H9 (cell line): ENCODE measurements around the gene KRT39. TPM values are rescaled to one million over a fixed set of nuclear protein-coding genes. Genes with fewer than 3 reads are reported as not detected.

ENCODE experiments used
- DNase-seq: peaks from one replicate; pipeline ENCODE4 v3.0.0-alpha.2; 2017
- H2AFZ ChIP-seq: one replicate; pipeline ENCODE4 v1.6.1; 2013; ENCODE audit warnings: mild to moderate bottlenecking, low read length, control low read depth, moderate library complexity
- H2AK5ac ChIP-seq: 2 replicates; pipeline ENCODE4 v1.6.1; 2013; ENCODE audit warnings: low read length, control low read depth, mixed read lengths; ENCODE audit not compliant: insufficient read length
- H2BK120ac ChIP-seq: one replicate; pipeline ENCODE4 v1.6.1; 2013; ENCODE audit warnings: low read depth, mild to moderate bottlenecking, low read length, control low read depth, inconsistent platforms; ENCODE audit not compliant: poor library complexity, severe bottlenecking
- H2BK12ac ChIP-seq: 2 replicates; pipeline ENCODE4 v1.6.1; 2013; ENCODE audit warnings: low read length, control low read depth, mixed read lengths, low read depth; ENCODE audit not compliant: insufficient read length
- H2BK15ac ChIP-seq: 2 replicates; pipeline ENCODE4 v1.6.1; 2013; ENCODE audit warnings: low read depth, low read length, control low read depth
- H2BK20ac ChIP-seq: one replicate; pipeline ENCODE4 v1.6.1; 2013; ENCODE audit warnings: low read depth, mild to moderate bottlenecking, low read length, control low read depth, inconsistent platforms; ENCODE audit not compliant: poor library complexity, severe bottlenecking
- H2BK5ac ChIP-seq: 2 replicates; pipeline ENCODE4 v1.6.1; 2013; ENCODE audit warnings: low read length, control low read depth, mixed read lengths; ENCODE audit not compliant: insufficient read length
- H3K14ac ChIP-seq: 2 replicates; pipeline ENCODE4 v1.6.1; 2013; ENCODE audit warnings: low read length, control low read depth; ENCODE audit not compliant: insufficient read depth
- H3K18ac ChIP-seq: 2 replicates; pipeline ENCODE4 v1.6.1; 2013; ENCODE audit warnings: low read depth, mild to moderate bottlenecking, mixed read lengths, low read length, control low read depth; ENCODE audit not compliant: insufficient read length
- H3K23ac ChIP-seq: 2 replicates; pipeline ENCODE4 v1.6.1; 2013; ENCODE audit warnings: low read length, control low read depth, mixed read lengths, low read depth; ENCODE audit not compliant: insufficient read length
- H3K23me2 ChIP-seq: 2 replicates; pipeline ENCODE4 v1.6.1; 2013; ENCODE audit warnings: low read depth, mild to moderate bottlenecking, mixed read lengths, low read length, control low read depth; ENCODE audit not compliant: insufficient read length, poor library complexity, severe bottlenecking
- H3K27ac ChIP-seq: 2 replicates; pipeline ENCODE4 v1.5.1; 2013; ENCODE audit warnings: low read length, control low read depth, mixed read lengths, low read depth; ENCODE audit not compliant: insufficient read length
- H3K27me3 ChIP-seq: 2 replicates; pipeline ENCODE4 v1.6.1; 2013; ENCODE audit warnings: low read length, control low read depth, inconsistent platforms; ENCODE audit not compliant: insufficient read depth
- H3K4ac ChIP-seq: 2 replicates; pipeline ENCODE4 v1.6.1; 2013; ENCODE audit warnings: low read depth, mild to moderate bottlenecking, control low read depth, inconsistent platforms, low read length, moderate library complexity
- H3K4me1 ChIP-seq: 2 replicates; pipeline ENCODE4 v1.6.1; 2013; ENCODE audit warnings: low read length, control low read depth, inconsistent platforms; ENCODE audit not compliant: insufficient read depth
- H3K4me2 ChIP-seq: 2 replicates; pipeline ENCODE4 v1.6.1; 2013; ENCODE audit warnings: low read length, control low read depth, mixed read lengths; ENCODE audit not compliant: insufficient read length, insufficient read depth
- H3K56ac ChIP-seq: 2 replicates; pipeline ENCODE4 v1.6.1; 2013; ENCODE audit warnings: low read depth, mild to moderate bottlenecking, mixed read lengths, low read length, control low read depth; ENCODE audit not compliant: insufficient read length
- H3K79me1 ChIP-seq: 2 replicates; pipeline ENCODE4 v1.6.1; 2013; ENCODE audit warnings: low read depth, mild to moderate bottlenecking, moderate library complexity, low read length, control low read depth, inconsistent platforms; ENCODE audit not compliant: insufficient read depth, poor library complexity, severe bottlenecking
- H3K79me2 ChIP-seq: 2 replicates; pipeline ENCODE4 v1.6.1; 2013; ENCODE audit warnings: low read length, control low read depth, inconsistent platforms; ENCODE audit not compliant: insufficient read depth
- H3K9ac ChIP-seq: 2 replicates; pipeline ENCODE4 v1.6.1; 2013; ENCODE audit warnings: low read length, control low read depth, mixed read lengths; ENCODE audit not compliant: insufficient read length; ENCODE audit errors: extremely low read depth
- H3K9me3 ChIP-seq: one replicate; pipeline ENCODE4 v1.6.1; 2013; ENCODE audit warnings: low read depth, low read length, inconsistent platforms; ENCODE audit not compliant: control insufficient read depth
- H3T11ph ChIP-seq: one replicate; pipeline ENCODE4 v1.6.1; 2013; ENCODE audit warnings: mild to moderate bottlenecking, low read length, control low read depth, inconsistent platforms
- H4K20me1 ChIP-seq: one replicate; pipeline ENCODE4 v1.6.1; 2013; ENCODE audit not compliant: control insufficient read depth, insufficient read length, insufficient read depth
- H4K5ac ChIP-seq: 2 replicates; pipeline ENCODE4 v1.6.1; 2013; ENCODE audit warnings: low read depth, mild to moderate bottlenecking, mixed read lengths, low read length, control low read depth; ENCODE audit not compliant: insufficient read length
- H4K8ac ChIP-seq: replicated peaks from 2 replicates; pipeline ENCODE4 v1.6.1; 2013; ENCODE audit warnings: low read length, control low read depth, mixed read lengths, low read depth; ENCODE audit not compliant: insufficient read length
- H4K91ac ChIP-seq: 2 replicates; pipeline ENCODE4 v1.6.1; 2013; ENCODE audit warnings: low read depth, mild to moderate bottlenecking, moderate library complexity, mixed read lengths, low read length, control low read depth; ENCODE audit not compliant: insufficient read length
- H3K27ac Mint-ChIP-seq, 3 experiments: 2 replicates in 2 of 3; 3 replicates in 1 of 3; pipeline ENCODE4 v1.8.0; 2020 to 2021; ENCODE audit warnings: mixed read lengths in 3 of 3, mild to moderate bottlenecking in 1 of 3, moderate library complexity in 1 of 3
- H3K27me3 Mint-ChIP-seq: 2 replicates; pipeline ENCODE4 v1.8.0; 2021; ENCODE audit warnings: low read depth, mild to moderate bottlenecking, moderate library complexity, mixed read lengths
- H3K36me3 Mint-ChIP-seq, 3 experiments: 2 replicates in 2 of 3; 3 replicates in 1 of 3; pipeline ENCODE4 v1.8.0; 2020 to 2021; ENCODE audit warnings: low read depth in 3 of 3, mixed read lengths in 3 of 3; ENCODE audit not compliant: insufficient read depth in 1 of 3
- H3K4me1 Mint-ChIP-seq, 2 experiments: 2 replicates each; pipeline ENCODE4 v1.8.0; 2020; ENCODE audit warnings: mixed read lengths in 2 of 2
- H3K4me3 Mint-ChIP-seq, 2 experiments: 2 replicates in 1 of 2; 3 replicates in 1 of 2; pipeline ENCODE4 v1.8.0; 2020 to 2021; ENCODE audit warnings: mild to moderate bottlenecking in 2 of 2, mixed read lengths in 2 of 2, moderate library complexity in 1 of 2
- H3K9me3 Mint-ChIP-seq, 2 experiments: 2 replicates in 1 of 2; 3 replicates in 1 of 2; pipeline ENCODE4 v1.8.0; 2020; ENCODE audit warnings: mild to moderate bottlenecking in 2 of 2, mixed read lengths in 2 of 2, moderate library complexity in 1 of 2
- CTCF ChIP-seq: fragments of 200-600 bp; sonication (generic); conservative IDR thresholded peaks from 3 replicates; pipeline ENCODE4 v1.8.0; 2021; ENCODE audit warnings: antibody characterized with exemption, mild to moderate bottlenecking
- WGBS: extraction: QIAGEN DNeasy Blood & Tissue Kit; methylation state at CpG from one replicate; pipeline ENCODE4 v1.1.7; 2013; ENCODE audit warnings: missing lambda C conversion rate, low lambda C conversion rate, mixed read lengths; ENCODE audit not compliant: insufficient read length; ENCODE audit errors: extremely low coverage; 5-methylcytosine and 5-hydroxymethylcytosine counted together
- total RNA-seq: library from RNA; stranded (reverse); gene quantifications from 2 replicates; pipeline ENCODE4 v1.2.1, GENCODE V29; 2021

KRT39 gene
- total RNA-seq, 1 experiment from 2014 or later: not detected

- no peaks in the 10 kb centered on the region for H3K36me3 Mint-ChIP-seq
- Histone ChIP-seq H3K27ac (no peak overlapping the region), H3K9ac (no peak overlapping the region), H3K79me1 (no peaks in the 10 kb centered on the region), H3K56ac (no peak overlapping the region), H3K23ac (no peak overlapping the region), H3K4ac (no peak overlapping the region), H2AFZ (no peak overlapping the region), H3T11ph (no peak overlapping the region), H3K9me3 (no peaks in the 10 kb centered on the region), H2BK20ac (no peak overlapping the region), H4K91ac (no peak overlapping the region), H2BK5ac (no peak overlapping the region), H3K79me2 (no peaks in the 10 kb centered on the region), H2BK12ac (no peak overlapping the region), H2BK15ac (no peak overlapping the region), H2BK120ac (no peak overlapping the region), H3K14ac (no peak overlapping the region), H4K20me1 (no peaks in the 10 kb centered on the region), H4K8ac (no peak overlapping the region), H3K23me2 (no peaks in the 10 kb centered on the region), H3K4me2 (no peak overlapping the region), H2AK5ac (no peak overlapping the region), H3K27me3 (no peaks in the 10 kb centered on the region), H3K4me1 (no peaks in the 10 kb centered on the region), H3K18ac (no peak overlapping the region), H4K5ac (no peak overlapping the region)
- H3K27ac Mint-ChIP-seq: no peak overlapping the region
- DNase-seq: no peak
- no peaks in the 10 kb centered on the region for H3K9me3 Mint-ChIP-seq
- no peak overlapping the region for H3K4me3 Mint-ChIP-seq
- WGBS: no CpG with 5 or more reads among the region's 1 CpG
- no peak for TF ChIP-seq CTCF
- H3K4me1 Mint-ChIP-seq: peaks cover 12 to 20% of the 10 kb centered on the region in 2 experiments
- H3K27me3 Mint-ChIP-seq: no peaks in the 10 kb centered on the region; the same call in 1 of the 2 replicates
These were observed 14.1 kb downstream of the KRT39 start for GRCh38 chr17:40952661-40953060.
